IMR-90 (cell line): Measurements from ENCODE around the gene DERA. TPM values are rescaled to one million over a fixed set of nuclear protein-coding genes. Genes with fewer than 3 reads are reported as not detected.

Experiments
- ATAC-seq: fragments of 200-7000 bp; cut with Tn5 transposase; 2 replicates; pipeline ENCODE4 v1.9.1; 2020; ENCODE audit warnings: low read depth, mild to moderate bottlenecking, moderate library complexity
- BruUV-seq: library from RNA; stranded (reverse); fragments of 400-500 nt; replicated peaks from 2 replicates; lab custom pipeline; 2021; lab: Mats Ljungman, UMichigan
- CTCF ChIA-PET: fragments of 300-600 bp; formaldehyde crosslinking; extraction: SDS; loops from one replicate; lab custom pipeline; 2021; ENCODE audit warnings: antibody characterized with exemption; lab: Yijun Ruan, JAX
- POLR2A ChIA-PET: fragments of 300-600 bp; sonication (Branson Sonifier 250); formaldehyde crosslinking; loops from one replicate; lab custom pipeline; 2022; ENCODE audit warnings: antibody characterized with exemption; ENCODE audit not compliant: unreplicated experiment; lab: Charles Lee
- DNase-seq: peaks from one replicate; pipeline ENCODE4 v3.0.0; 2013
- H2AFZ ChIP-seq: replicated peaks from 2 replicates; pipeline ENCODE3; 2013; ENCODE audit warnings: low read length, mild to moderate bottlenecking; ENCODE audit not compliant: poor library complexity
- H2AK5ac ChIP-seq: 2 replicates; pipeline ENCODE4 v1.6.1; 2013; ENCODE audit warnings: low read depth, low read length, inconsistent platforms
- H2AK9ac ChIP-seq: replicated peaks from 2 replicates; pipeline ENCODE3; 2013; ENCODE audit warnings: mild to moderate bottlenecking, low read depth, low read length, moderate library complexity; ENCODE audit not compliant: poor library complexity
- H2BK120ac ChIP-seq: 2 replicates; pipeline ENCODE4 v1.6.1; 2013; ENCODE audit warnings: low read depth, low read length, inconsistent platforms
- H2BK15ac ChIP-seq: 3 replicates; pipeline ENCODE4 v1.6.1; 2013; ENCODE audit warnings: low read depth, low read length, inconsistent platforms
- H2BK20ac ChIP-seq: 2 replicates; pipeline ENCODE4 v1.6.1; 2013; ENCODE audit warnings: low read depth, mild to moderate bottlenecking, inconsistent platforms, low read length, moderate library complexity
- H2BK5ac ChIP-seq: 2 replicates; pipeline ENCODE4 v1.6.1; 2013; ENCODE audit warnings: mild to moderate bottlenecking, low read depth, low read length, inconsistent platforms; ENCODE audit not compliant: poor library complexity, severe bottlenecking
- H3K14ac ChIP-seq: replicated peaks from 2 replicates; pipeline ENCODE4 v1.6.1; 2013; ENCODE audit warnings: low read depth, low read length, inconsistent platforms
- H3K18ac ChIP-seq: 2 replicates; pipeline ENCODE4 v1.6.1; 2013; ENCODE audit warnings: low read depth, low read length, control low read depth
- H3K23ac ChIP-seq: 2 replicates; pipeline ENCODE4 v1.6.1; 2013; ENCODE audit warnings: low read depth, low read length, inconsistent platforms
- H3K27ac ChIP-seq: 2 replicates; pipeline ENCODE4 v1.5.1; 2013; ENCODE audit warnings: mild to moderate bottlenecking, control low read depth, low read length; ENCODE audit not compliant: insufficient read depth
- H3K27me3 ChIP-seq: 2 replicates; pipeline ENCODE4 v1.6.1; 2013; ENCODE audit warnings: low read length; ENCODE audit not compliant: control insufficient read depth, insufficient read depth
- H3K36me3 ChIP-seq: 2 replicates; pipeline ENCODE4 v1.6.1; 2013; ENCODE audit warnings: low read length, mixed read lengths; ENCODE audit not compliant: control insufficient read depth, insufficient read depth
- H3K4ac ChIP-seq: 2 replicates; pipeline ENCODE4 v1.6.1; 2013; ENCODE audit warnings: low read depth, low read length, inconsistent platforms
- H3K4me1 ChIP-seq: 2 replicates; pipeline ENCODE4 v1.6.1; 2013; ENCODE audit warnings: low read length, mixed read lengths; ENCODE audit not compliant: control insufficient read depth, insufficient read depth
- H3K4me2 ChIP-seq: 2 replicates; pipeline ENCODE4 v1.6.1; 2013; ENCODE audit warnings: low read depth, mild to moderate bottlenecking, control low read depth, low read length, moderate library complexity
- H3K4me3 ChIP-seq: 2 replicates; pipeline ENCODE4 v1.5.1; 2013; ENCODE audit warnings: low read depth, mild to moderate bottlenecking, control low read depth, low read length, moderate library complexity; ENCODE audit not compliant: insufficient read depth
- H3K56ac ChIP-seq: 2 replicates; pipeline ENCODE4 v1.6.1; 2013; ENCODE audit warnings: low read length, inconsistent platforms; ENCODE audit not compliant: insufficient read depth; ENCODE audit errors: extremely low read depth
- H3K79me1 ChIP-seq, 2 experiments: 2 replicates each; pipeline ENCODE4 v1.6.1; 2013; ENCODE audit warnings: low read length in 2 of 2, inconsistent platforms in 1 of 2, low read depth in 1 of 2
- H3K9ac ChIP-seq: 2 replicates; pipeline ENCODE4 v1.6.1; 2013; ENCODE audit warnings: low read depth, low read length, control low read depth
- H3K9me1 ChIP-seq: 2 replicates; pipeline ENCODE4 v1.6.1; 2013; ENCODE audit warnings: low read length, inconsistent platforms; ENCODE audit not compliant: insufficient read depth
- H3K9me3 ChIP-seq: 2 replicates; pipeline ENCODE4 v1.6.1; 2013; ENCODE audit warnings: low read length; ENCODE audit not compliant: control insufficient read depth, insufficient read depth
- H4K20me1 ChIP-seq: 2 replicates; pipeline ENCODE4 v1.6.1; 2013; ENCODE audit warnings: low read length, inconsistent platforms; ENCODE audit not compliant: insufficient read depth
- H4K5ac ChIP-seq: 2 replicates; pipeline ENCODE4 v1.6.1; 2013; ENCODE audit warnings: mild to moderate bottlenecking, low read depth, low read length, control low read depth
- H4K8ac ChIP-seq, 2 experiments: 2 replicates each; pipeline ENCODE4 v1.6.1; 2013; ENCODE audit warnings: low read depth in 2 of 2, low read length in 2 of 2, control low read depth in 1 of 2, inconsistent platforms in 1 of 2
- H4K91ac ChIP-seq: 2 replicates; pipeline ENCODE4 v1.6.1; 2013; ENCODE audit warnings: low read depth, low read length, inconsistent platforms; ENCODE audit not compliant: insufficient read depth
- BHLHE40 ChIP-seq: fragments of 150-350 bp; IDR thresholded peaks from 2 replicates; pipeline ENCODE4 v1.6.1; 2016; ENCODE audit warnings: mild to moderate bottlenecking, low read depth, low read length
- CHD1 ChIP-seq: IDR thresholded peaks from 2 replicates; pipeline ENCODE4 v1.6.1; 2012; ENCODE audit warnings: low read depth, low read length, improper control_type of control experiment
- ELK1 ChIP-seq: fragments of 150-350 bp; IDR thresholded peaks from 2 replicates; pipeline ENCODE4 v1.6.1; 2016; ENCODE audit warnings: low read depth, mild to moderate bottlenecking, low read length, moderate library complexity, borderline replicate concordance
- MAFK ChIP-seq: IDR thresholded peaks from 2 replicates; pipeline ENCODE4 v1.6.1; 2012; ENCODE audit warnings: low read depth, low read length, improper control_type of control experiment
- RAD21 ChIP-seq: IDR thresholded peaks from 2 replicates; pipeline ENCODE4 v1.6.1; 2012; ENCODE audit warnings: low read length, improper control_type of control experiment
- RCOR1 ChIP-seq: IDR thresholded peaks from 2 replicates; pipeline ENCODE4 v1.6.1; 2012; ENCODE audit warnings: mild to moderate bottlenecking, low read length, improper control_type of control experiment; ENCODE audit not compliant: insufficient replicate concordance
- WGBS, 2 experiments: methylation state at CpG; one replicate each; pipeline versions ENCODE4 v1.1.5 to v1.1.7; 2013; ENCODE audit warnings: missing lambda C conversion rate in 2 of 2; ENCODE audit not compliant: insufficient read length in 1 of 2; ENCODE audit errors: extremely low coverage in 2 of 2; 5-methylcytosine and 5-hydroxymethylcytosine counted together
- dilution Hi-C: fragments of 300-500 bp; cut with HindIII; formaldehyde crosslinking; loops from one replicate; pipeline ENCODE4 v1.14.3; 2018; ENCODE audit warnings: low sequenced_read_pairs; ENCODE audit not compliant: unreplicated experiment
- in situ Hi-C: fragments of 300-500 bp; cut with MboI; formaldehyde crosslinking; loops from 3 replicates; pipeline ENCODE4 v1.14.3; 2019; ENCODE audit warnings: low sequenced_read_pairs, inconsistent platforms, mixed read lengths
- intact Hi-C: fragments of 100-400 bp; cut with micrococcal nuclease; formaldehyde crosslinking; loops from 2 replicates; pipeline ENCODE4 v1.10.0; 2022
- polyA plus RNA-seq, 3 experiments: library from polyadenylated mRNA; depleted of rRNA; stranded (reverse); fragments of >200 nt; gene quantifications; 2 replicates each; pipeline ENCODE4 v1.2.3, GENCODE V29; 2012; ENCODE audit warnings: low replicate concordance in 1 of 3
- total RNA-seq: library from RNA; depleted of rRNA; stranded (reverse); fragments of >200 nt; gene quantifications from 2 replicates; pipeline ENCODE4 v1.2.3, GENCODE V29; 2012
- TF ChIP-seq, protein P1 (sequence below): fragments of 150-350 bp; IDR thresholded peaks from 2 replicates; pipeline ENCODE4 v1.6.1; 2017; ENCODE audit warnings: mild to moderate bottlenecking, antibody characterized with exemption, low read length, low read depth

DERA gene
- total and polyA plus RNA-seq, 2 of the 4 experiments (the other 2 are of a cell fraction), result 28.1 to 58.6 TPM

DNA sequence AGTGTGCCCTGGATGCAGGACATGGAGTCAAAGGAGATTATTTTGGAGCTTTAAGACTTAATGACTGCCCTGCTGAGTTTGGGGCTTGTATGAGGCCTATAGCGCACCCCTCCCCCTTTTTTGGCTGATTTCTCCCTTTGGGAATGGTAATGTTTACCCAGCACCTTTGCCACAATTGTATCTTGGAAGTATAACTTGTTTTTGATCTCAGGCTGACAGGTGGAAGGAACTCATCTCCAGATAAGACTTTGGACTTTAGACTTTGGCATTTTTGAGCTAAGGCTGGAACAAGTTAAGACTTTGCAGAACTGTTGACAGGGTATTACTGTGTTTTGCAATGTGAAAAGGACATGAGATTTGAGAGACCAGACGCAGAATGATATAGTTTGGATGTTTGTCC, 110.5 kb downstream of the DERA start:
- Histone ChIP-seq H3K4me3 (no peak overlapping the region), H3K27me3 (no peaks in the 10 kb centered on the region), H3K18ac (no peak overlapping the region), H3K27ac (no peak overlapping the region), H3K56ac (no peak overlapping the region), H3K9me3 (no peaks in the 10 kb centered on the region), H3K4ac (no peak overlapping the region), H2BK120ac (no peak overlapping the region), H2AFZ (no peak overlapping the region), H2BK15ac (no peak overlapping the region), H3K4me2 (no peak overlapping the region), H2BK20ac (no peak overlapping the region), H3K14ac (no peak overlapping the region), H2BK5ac (no peak overlapping the region), H4K5ac (no peak overlapping the region), H2AK5ac (no peak overlapping the region), H3K79me1 (no peaks in the 10 kb centered on the region; a peak in 2 of 4 replicates), H4K20me1 (no peaks in the 10 kb centered on the region), H4K91ac (no peak overlapping the region), H3K9me1 (no peaks in the 10 kb centered on the region), H3K36me3 (no peaks in the 10 kb centered on the region; the same call in 1 of the 2 replicates), H3K9ac (no peak overlapping the region), H3K4me1 (no peaks in the 10 kb centered on the region), H3K23ac (no peak overlapping the region), H2AK9ac (no peak overlapping the region), H4K8ac (no peak overlapping the region)
- no TSS peak for BruUV-seq
- no CpG with 5 or more reads among the region's 2 CpGs for WGBS, 2 experiments
- intact Hi-C loops (no loop called here), dilution Hi-C loops (no loop called here), in situ Hi-C loops (no loop called here)
- ChIA-PET POLR2A (no interaction called here), CTCF (interaction anchor here (0.7 kb wide), 1 partner anchor 89 kb away, joined by 3 read pairs; no protein-coding TSS in a partner anchor)
- TF ChIP-seq RCOR1, result no peak
- no peak for TF ChIP-seq MAFK
- TF ChIP-seq RAD21, result no peak
- TF ChIP-seq BHLHE40, result no peak
- no peak for TF ChIP-seq ELK1
- TF ChIP-seq, protein P1, sequence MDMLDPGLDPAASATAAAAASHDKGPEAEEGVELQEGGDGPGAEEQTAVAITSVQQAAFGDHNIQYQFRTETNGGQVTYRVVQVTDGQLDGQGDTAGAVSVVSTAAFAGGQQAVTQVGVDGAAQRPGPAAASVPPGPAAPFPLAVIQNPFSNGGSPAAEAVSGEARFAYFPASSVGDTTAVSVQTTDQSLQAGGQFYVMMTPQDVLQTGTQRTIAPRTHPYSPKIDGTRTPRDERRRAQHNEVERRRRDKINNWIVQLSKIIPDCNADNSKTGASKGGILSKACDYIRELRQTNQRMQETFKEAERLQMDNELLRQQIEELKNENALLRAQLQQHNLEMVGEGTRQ, result no peak
- no peak for TF ChIP-seq CHD1
- no peak for DNase-seq
- ATAC-seq, result no peak
